Posterior cingulate gyrus (tissue), 11 donors: Measurements from ENCODE around the gene DNAH8.

Experiments
- DNase-seq, 10 donors: peaks; one replicate each; pipeline versions ENCODE4 v3.0.0 to v3.0.0-alpha.2; 2020 to 2021; ENCODE audit warnings: mixed read lengths in 3 of 10
- intact Hi-C: fragments of 100-400 bp; cut with DNase I; formaldehyde crosslinking; loops from one replicate; pipeline ENCODE4 v1.15.1; 2023

Gene DNAH8

DNA sequence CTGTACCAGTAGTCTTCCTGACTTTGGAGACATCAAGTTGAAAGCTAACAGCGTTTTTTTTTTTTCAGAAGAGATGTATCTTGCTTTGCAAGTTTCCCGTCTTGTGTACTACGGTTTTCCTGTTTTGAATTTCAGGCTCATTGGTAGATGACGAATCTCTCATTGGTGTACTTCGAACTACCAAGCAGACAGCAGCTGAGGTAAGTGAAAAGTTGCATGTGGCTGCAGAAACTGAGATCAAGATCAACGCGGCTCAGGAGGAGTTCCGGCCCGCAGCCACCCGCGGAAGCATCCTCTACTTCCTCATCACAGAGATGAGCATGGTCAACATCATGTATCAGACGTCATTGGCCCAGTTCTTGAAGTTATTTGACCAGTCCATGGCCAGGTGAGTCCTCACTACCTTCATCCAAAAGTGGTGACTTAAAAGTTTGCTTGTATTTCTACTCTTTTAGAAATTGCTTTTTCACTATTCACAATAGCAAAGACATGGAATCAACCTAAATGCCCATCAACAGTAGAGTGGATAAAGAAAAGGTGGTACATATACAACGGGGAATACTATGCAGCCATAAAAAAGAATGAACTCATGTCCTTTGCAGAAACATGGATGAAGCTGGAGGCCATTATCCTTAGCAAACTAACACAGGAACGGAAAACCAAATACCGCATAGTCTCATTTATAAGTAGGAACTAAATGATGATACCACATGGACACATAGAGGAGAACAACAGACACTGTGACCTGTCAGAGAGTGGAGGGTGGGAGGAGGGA is 222.9 kb downstream of the DNAH8 start:
- intact Hi-C loops: no loop called here
- no peak for DNase-seq

- no peak for DNase-seq
- intact Hi-C loops: no loop called here
These were observed 223.6 kb downstream of the DNAH8 start for GRCh38 chr6:38938741-38939140.

DNA sequence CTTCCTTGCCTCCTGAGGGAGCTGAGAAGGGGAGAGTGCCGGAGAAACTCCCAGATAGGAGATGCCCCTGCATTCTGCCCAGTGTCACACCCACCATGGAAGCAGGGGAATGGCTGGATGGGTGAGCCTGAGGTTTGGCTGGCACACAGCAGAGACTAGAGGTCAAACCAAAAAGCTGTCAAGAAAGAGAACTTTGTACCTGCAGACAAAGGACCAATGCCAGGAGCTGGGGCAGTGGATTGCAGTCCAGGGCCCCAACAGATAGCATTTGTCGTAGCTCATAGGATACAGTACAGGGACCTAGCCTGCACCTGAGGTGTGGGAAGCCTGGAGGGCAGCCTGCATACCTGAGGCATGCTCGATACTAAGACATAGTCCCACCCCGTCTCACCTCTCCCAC is 227.3 kb downstream of the DNAH8 start:
- no peak for DNase-seq
- intact Hi-C loops: no loop called here

DNA sequence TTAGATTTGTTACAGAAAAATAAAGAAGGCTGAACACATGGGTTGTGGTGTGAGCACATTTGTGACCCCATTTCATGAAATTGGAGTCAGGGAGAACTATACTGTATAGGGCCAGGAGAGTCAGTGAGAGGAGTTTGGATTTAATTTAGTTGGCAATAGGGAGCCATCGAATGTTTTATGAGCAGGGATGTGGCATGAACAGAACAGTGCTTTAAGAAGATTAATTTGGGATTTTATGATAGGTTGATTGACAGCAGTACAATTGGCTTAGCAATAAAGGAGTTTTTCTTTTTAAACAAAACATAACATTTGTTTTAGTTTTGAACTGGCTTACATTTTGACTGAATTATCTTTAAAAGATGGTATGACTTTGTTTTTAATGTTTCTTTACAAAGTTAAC is 227.9 kb downstream of the DNAH8 start:
- intact Hi-C loops: no loop called here
- DNase-seq: no peak

- DNase-seq: no peak
- intact Hi-C loops: no loop called here
These were observed 228.9 kb downstream of the DNAH8 start for GRCh38 chr6:38943964-38944363.

DNA sequence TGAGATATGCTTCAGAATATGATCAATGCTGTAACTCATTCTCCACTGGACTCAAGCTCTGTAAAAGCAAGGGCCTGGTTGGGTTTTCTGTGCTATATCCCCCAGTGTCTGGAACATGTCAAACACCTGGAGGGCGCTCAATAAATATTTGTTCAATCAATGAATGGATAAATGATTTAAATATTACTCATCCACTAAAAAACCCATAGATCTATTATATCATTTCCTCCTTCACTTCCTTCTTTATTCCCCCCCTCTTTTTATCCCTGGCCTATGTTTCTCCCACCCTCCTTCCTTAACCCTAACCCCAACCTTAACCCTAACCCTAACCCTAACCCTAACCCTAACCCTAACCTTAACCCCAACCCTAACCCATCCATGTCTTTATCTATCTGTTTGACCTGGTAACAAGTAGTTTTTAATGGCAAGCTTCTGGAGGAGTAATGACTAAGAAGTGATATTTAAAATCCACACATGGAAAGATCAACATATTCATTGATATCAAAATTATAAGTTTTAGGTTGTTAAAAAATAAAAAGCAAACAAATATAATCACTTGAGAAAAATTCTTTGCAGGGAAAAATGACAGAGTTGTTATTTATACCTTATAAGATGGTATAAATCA is 229.7 kb downstream of the DNAH8 start:
- DNase-seq: no peak
- intact Hi-C loops: no loop called here

DNA sequence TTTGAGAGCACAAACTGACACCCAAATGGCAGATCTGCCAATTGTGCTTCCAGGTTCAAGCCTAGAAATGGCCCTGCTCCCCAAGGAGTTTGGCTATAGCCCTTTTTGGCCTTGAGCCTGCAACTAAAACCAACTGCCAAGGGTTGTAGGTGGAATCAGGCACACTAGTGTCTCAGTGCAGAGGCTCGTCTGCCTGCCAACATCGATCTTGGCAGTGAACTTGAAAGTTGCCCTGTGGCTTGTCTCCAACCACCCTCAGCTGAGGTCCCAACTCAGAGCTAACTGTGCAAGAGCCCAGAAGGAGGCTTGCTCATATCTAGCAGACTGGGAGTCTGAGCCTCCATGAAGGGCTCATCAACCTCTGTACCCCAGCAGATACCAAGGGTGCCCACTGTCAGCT is 240.8 kb downstream of the DNAH8 start:
- no peak for DNase-seq
- intact Hi-C loops: no loop called here

DNA sequence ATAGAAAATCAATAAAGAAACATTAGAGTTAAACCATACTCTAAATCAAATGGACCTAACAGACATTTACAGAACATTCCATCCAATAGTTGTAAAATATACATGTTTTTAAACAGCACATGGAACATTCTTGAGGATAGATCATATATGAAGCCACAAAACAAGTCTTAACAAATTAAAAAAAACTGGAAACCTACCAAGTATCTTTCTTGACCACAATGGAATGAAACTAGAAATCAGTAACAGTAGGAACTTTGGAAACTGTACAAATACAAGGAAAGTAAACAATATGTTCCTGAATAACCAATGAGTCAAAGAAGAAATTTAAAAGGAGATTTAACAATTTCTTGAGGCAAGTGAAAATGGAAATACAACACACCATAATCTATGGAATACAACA is 242.3 kb downstream of the DNAH8 start:
- intact Hi-C loops: no loop called here
- no peak for DNase-seq

DNA sequence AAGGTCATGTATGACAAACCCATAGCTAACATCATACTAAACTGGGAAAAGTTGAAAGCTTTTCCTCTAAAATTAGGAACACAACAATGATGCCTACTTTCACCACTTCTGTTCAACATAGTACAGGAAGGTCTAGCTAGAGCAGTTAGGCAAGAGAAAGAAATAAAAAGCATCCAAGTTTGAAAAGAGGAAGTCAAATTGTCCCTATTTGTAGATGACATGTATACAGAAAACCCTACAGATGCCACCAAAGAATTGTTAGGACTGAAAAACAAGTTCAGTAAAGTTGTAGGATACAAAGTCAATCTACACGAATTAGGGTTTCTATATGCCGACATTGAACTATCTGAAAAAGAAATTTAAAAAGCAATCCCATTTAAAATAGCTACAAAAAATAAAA is 244.0 kb downstream of the DNAH8 start:
- intact Hi-C loops: no loop called here
- DNase-seq: no peak

GRCh38 chr6:38968702-38969149 is 253.6 kb downstream of the DNAH8 start:
- no peak for DNase-seq
- intact Hi-C loops: no loop called here

DNA sequence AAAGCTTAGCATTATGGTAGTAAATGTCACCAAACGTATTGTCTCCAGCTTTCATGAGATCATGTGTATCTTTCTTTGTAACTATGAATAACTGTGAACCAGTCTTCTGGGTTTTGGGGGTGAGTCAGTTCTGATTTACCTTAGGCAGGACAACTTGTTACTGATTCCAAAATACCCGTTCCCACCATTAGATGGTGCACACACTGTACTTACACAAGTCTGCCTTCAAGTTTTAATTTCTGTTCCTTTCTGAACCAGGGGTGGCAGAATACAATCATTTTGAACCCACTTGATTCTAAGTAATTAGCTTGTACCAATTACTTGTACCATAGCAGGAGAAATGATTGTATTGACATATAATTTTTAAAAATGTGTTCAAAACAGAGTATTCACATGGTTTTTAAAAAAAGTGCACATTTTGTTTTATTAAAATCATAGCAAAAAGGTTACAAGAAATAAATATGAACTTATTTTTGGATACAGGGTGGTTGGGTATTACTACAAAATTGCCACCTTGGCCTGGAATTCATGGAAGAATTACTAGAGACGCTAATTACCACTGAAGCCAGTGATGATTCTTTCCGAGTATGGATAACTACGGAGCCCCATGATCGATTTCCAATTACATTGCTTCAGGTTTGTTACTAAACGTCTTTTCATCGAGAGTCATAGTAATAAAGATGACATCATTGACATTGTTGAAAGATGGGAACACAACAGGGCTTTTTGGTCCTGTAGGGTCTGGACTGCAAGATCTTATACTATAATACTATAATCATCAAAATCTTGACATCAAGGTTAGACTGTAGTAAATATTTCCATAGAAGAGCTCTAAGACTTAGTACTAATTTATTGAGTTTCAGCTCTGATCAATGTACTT is 258.3 kb downstream of the DNAH8 start:
- intact Hi-C loops: loop anchor here (5.0 kb wide), 1 partner anchor 339 kb away; the partner anchor contains the start of gene KCNK17
- no peak for DNase-seq

GRCh38 chr6:38974389-38975151 is 259.5 kb downstream of the DNAH8 start:
- DNase-seq: no peak
- intact Hi-C loops: loop anchor here (5.0 kb wide), 1 partner anchor 338 kb away; the partner anchor contains the start of gene KCNK17

DNA sequence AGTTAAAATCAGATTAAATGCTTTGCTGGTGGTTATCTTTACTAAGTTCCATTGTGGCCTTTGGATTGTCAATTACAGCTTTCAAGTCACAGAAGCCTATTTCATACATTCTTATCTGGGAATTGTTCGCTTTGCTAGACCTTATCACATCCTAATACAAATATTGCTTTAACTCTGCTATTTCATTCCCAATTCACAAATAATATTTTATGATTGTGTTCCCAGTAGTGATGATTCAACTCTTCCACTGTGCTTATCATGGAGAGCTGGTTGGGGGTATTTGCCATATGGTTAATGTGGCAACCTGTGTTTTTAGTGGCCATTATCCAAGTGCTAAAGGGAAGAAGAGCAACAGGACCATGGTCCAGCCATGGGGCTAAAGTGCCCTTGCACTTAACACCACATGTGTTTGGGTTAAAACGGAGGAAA is 260.5 kb downstream of the DNAH8 start:
- DNase-seq: no peak
- intact Hi-C loops: no loop called here

GRCh38 chr6:38976051-38976450 is 260.9 kb downstream of the DNAH8 start:
- intact Hi-C loops: no loop called here
- DNase-seq: no peak

DNA sequence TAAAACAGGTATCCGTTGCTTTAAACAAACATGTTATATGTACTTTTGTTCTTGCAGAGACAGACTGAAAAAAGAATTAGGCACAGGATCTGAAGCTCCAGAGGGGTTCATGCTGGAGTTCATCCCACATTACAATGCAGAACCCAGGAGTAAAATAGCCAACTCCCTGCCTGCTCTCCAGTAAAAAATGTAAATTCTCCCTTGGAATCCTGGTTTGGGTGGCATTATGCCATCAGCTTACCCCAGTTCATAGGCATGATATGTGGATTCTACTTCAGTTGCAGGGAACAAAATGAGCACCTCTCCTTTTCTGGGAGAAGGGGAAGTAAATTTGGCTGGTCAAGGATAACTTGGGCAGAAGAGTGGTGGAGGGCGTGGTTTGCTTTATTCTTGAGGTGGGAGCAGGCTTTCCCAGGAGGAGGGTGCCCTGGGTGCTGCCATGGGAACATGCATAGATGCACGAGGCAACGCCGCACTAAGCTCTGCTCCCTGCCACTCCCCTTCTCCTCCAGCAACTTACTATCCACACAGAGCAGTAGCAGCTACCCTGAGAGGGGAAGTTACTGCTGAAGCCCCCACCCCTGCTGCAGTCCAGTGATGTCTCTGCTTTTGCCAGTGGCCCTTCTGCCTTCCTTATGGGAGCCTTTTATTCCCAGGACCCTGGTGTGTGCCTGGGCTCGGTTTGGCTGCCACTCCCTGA is 261.8 kb downstream of the DNAH8 start:
- intact Hi-C loops: no loop called here
- DNase-seq: no peak

DNA sequence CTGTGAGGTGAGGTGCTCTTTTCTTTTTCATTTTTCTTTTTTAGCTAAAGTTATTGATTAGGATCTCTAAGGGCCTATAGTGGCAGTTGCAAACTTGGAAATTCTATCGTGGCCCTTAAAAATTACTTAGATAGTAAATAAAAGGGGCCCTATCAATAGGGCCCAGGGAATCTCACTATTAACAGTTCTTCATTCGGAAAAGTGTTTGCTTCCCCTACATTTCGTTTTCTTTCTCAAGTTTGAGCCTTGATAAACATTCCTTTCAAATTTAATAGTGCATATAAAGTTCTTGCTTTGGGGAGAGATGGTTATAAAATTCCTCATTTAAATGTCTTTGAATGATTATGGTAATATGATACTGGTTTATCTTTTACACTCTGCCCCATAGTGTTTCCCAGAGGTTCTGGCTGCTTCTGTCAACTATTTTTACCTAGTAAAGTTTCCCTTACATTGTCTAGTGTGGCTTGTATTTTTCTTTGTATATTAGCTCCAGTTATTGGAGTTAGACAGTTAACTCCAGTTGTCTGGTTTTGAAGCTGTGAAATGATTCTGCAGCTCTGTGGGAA is 263.1 kb downstream of the DNAH8 start:
- intact Hi-C loops: no loop called here
- DNase-seq: no peak

- no peak for DNase-seq
- intact Hi-C loops: no loop called here
These were observed 267.4 kb downstream of the DNAH8 start for GRCh38 chr6:38982470-38982869.

DNA sequence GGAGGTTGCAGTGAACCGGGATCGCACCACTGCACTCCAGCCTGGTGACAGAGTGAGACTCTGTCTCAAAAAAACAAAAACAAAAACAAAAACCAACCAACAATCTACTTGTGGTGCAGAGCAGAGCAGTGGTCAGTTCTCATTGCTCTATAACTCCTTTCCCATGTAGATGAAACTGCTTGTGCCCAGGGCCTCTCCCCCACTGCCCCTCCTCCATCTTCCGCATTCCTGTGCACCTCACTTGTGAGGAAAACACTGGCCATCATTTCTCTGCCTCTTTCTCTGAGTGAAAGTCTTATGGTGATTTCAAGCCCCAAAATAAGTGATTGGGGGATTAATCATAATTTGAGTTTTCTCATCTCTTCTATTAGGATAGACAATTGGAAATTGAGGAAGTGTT is 269.6 kb downstream of the DNAH8 start:
- intact Hi-C loops: no loop called here
- no peak for DNase-seq

- DNase-seq: no peak
- intact Hi-C loops: no loop called here
These were observed 270.7 kb downstream of the DNAH8 start for GRCh38 chr6:38985839-38986238.

GRCh38 chr6:38987503-38987902 is 272.4 kb downstream of the DNAH8 start:
- intact Hi-C loops: no loop called here
- no peak for DNase-seq
